GM18909 (cell line): ENCODE data around the gene ESRRG.
A peak's percentile ranks its signal among the peaks of the same experiment; 100 is the strongest.

Experiments used
- ATAC-seq: cut with Tn5 transposase; IDR thresholded peaks from one replicate; pipeline ENCODE4 v1.9.1; 2021; ENCODE audit warnings: mild to moderate bottlenecking; ENCODE audit not compliant: unreplicated experiment, poor library complexity

The ESRRG gene

GRCh38 chr1:216723274-216723780 is at the start of gene ESRRG:
Gene ESRRG (minus strand): TSS chr1:216723429. CDS start chr1:216723299, 130 bp downstream.
- ATAC-seq = no peak

GRCh38 chr1:216771922-216772321 is 48.7 kb upstream of the ESRRG start:
- ATAC-seq = no peak

GRCh38 chr1:216766633-216767327 is 43.6 kb upstream of the ESRRG start:
- ATAC-seq = no peak

GRCh38 chr1:216765346-216766300 is 42.4 kb upstream of the ESRRG start:
- ATAC-seq = no peak

GRCh38 chr1:216758161-216758560 is 34.9 kb upstream of the ESRRG start:
- no peak for ATAC-seq

GRCh38 chr1:216757110-216757509 is 33.9 kb upstream of the ESRRG start:
- ATAC-seq = no peak

GRCh38 chr1:216750961-216751360 is 27.7 kb upstream of the ESRRG start:
- no peak for ATAC-seq

GRCh38 chr1:216750031-216750627 is 26.9 kb upstream of the ESRRG start:
- ATAC-seq = peak; percentile 65

GRCh38 chr1:216749232-216749631 is 26.0 kb upstream of the ESRRG start:
- ATAC-seq = no peak

- no peak for ATAC-seq
Measured at GRCh38 chr1:216742625-216743024, 19.4 kb upstream of the ESRRG start.

GRCh38 chr1:216740331-216740730 is 17.1 kb upstream of the ESRRG start:
- no peak for ATAC-seq

GRCh38 chr1:216739793-216740192 is 16.6 kb upstream of the ESRRG start:
- no peak for ATAC-seq

- ATAC-seq = no peak
Measured at GRCh38 chr1:216732121-216732520, 8.9 kb upstream of the ESRRG start.

- ATAC-seq = no peak
Measured at GRCh38 chr1:216731562-216731961, 8.3 kb upstream of the ESRRG start.

- no peak for ATAC-seq
Measured at GRCh38 chr1:216726435-216726834, 3.2 kb upstream of the ESRRG start.

- ATAC-seq = no peak
Measured at GRCh38 chr1:216722821-216723220, 408 bp downstream of the ESRRG start.

GRCh38 chr1:216721863-216722262 is 1.4 kb downstream of the ESRRG start:
- ATAC-seq = no peak

GRCh38 chr1:216721062-216721461 is 2.2 kb downstream of the ESRRG start:
- no peak for ATAC-seq

GRCh38 chr1:216711712-216712111 is 11.5 kb downstream of the ESRRG start:
- ATAC-seq = no peak

- no peak for ATAC-seq
Measured at GRCh38 chr1:216710598-216711333, 12.5 kb downstream of the ESRRG start.
